GM19193 (cell line): Measurements from ENCODE around the gene TCFL5.

Source experiments
- POLR2A ChIP-seq: IDR thresholded peaks from 4 replicates; pipeline ENCODE4 v1.6.1; 2011; ENCODE audit not compliant: insufficient read depth, insufficient read length; ENCODE audit errors: extremely low read depth

TCFL5 gene

GRCh38 chr20:62802026-62802712 is 59.5 kb downstream of the TCFL5 start:
- TF ChIP-seq POLR2A, result no peak

GRCh38 chr20:62801284-62802010 is 60.2 kb downstream of the TCFL5 start:
- no peak for TF ChIP-seq POLR2A

- TF ChIP-seq POLR2A, result no peak
Measured at GRCh38 chr20:62800314-62801259, 61.0 kb downstream of the TCFL5 start.

- no peak for TF ChIP-seq POLR2A
Measured at GRCh38 chr20:62799873-62800272, 61.7 kb downstream of the TCFL5 start.

- no peak for TF ChIP-seq POLR2A
Measured at GRCh38 chr20:62799459-62799858, 62.2 kb downstream of the TCFL5 start.

- TF ChIP-seq POLR2A, result no peak
Measured at GRCh38 chr20:62799036-62799435, 62.6 kb downstream of the TCFL5 start.

- TF ChIP-seq POLR2A, result no peak
Measured at GRCh38 chr20:62797671-62798532, 63.7 kb downstream of the TCFL5 start.

- TF ChIP-seq POLR2A, result no peak
Measured at GRCh38 chr20:62796699-62797491, 64.7 kb downstream of the TCFL5 start.

GRCh38 chr20:62795023-62795761 is 66.4 kb downstream of the TCFL5 start:
- TF ChIP-seq POLR2A, result no peak

GRCh38 chr20:62794007-62794724 is 67.5 kb downstream of the TCFL5 start:
- TF ChIP-seq POLR2A, result peak; percentile 74

GRCh38 chr20:62793757-62794006 is 67.9 kb downstream of the TCFL5 start:
- no peak for TF ChIP-seq POLR2A

- TF ChIP-seq POLR2A, result no peak
Measured at GRCh38 chr20:62792940-62793756, 68.5 kb downstream of the TCFL5 start.
